ENCODE data around the gene TEPSIN. TPM values are rescaled to one million over a fixed set of nuclear protein-coding genes. Genes with fewer than 3 reads are reported as not detected.

TEPSIN gene
- total RNA-seq, 1 donor from 2014 or later, result 40.0 TPM

DNA sequence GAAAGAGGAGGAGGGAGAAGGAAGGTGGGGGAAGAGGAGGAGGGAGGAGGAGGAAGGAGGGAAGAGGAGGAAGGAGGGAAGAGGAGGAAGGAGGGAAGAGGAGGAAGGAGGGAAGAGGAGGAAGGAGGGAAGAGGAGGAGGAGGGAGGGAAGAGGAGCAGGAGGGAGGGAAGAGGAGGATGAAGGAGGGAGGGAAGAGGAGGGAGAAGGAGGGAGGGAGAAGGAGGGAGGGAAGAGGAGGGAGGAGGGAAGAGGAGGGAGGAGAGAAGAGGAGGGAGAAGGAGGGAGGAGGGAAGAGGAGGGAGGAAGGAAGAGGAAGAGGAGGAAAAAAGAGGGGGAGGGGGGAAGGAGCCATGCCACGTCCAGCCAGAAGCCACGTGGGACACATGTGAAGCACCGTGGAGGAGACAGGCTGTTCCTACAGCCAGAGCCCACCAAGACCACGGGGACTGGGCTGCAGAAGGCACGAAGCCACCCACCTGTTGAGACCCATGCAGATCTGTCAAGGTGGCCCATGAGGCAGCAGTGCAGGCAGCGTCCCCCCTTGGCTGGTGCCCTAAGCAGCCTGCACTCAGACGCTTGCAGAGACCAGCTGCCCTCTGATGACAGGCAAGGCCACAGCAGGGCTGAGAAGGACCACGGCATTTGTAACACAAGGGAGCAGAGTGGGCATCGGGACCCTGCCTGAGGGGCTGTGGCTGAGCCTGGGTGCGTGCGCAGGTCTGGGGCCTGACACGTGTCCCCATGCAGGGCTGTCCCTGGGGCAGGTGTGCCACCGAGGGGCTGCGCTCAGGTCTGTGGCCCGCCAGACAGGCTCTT lies 10.6 kb upstream of the TEPSIN start:
- peaks cover 23% of the 10 kb centered on the region for H3K36me3 Mint-ChIP-seq (ENCODE audit: low read depth)
- H3K4me3 Mint-ChIP-seq, result no peak overlapping the region
- intact Hi-C loops (cut with micrococcal nuclease), result loop anchor here (5.0 to 10.0 kb wide), 4 partner anchors 75 to 303 kb away; partner anchors contain the start of gene FAAP100
- no peak for DNase-seq
- no peak overlapping the region for H3K27ac Mint-ChIP-seq
- peaks cover 10% of the 10 kb centered on the region for H3K4me1 Mint-ChIP-seq
- H3K27me3 Mint-ChIP-seq, result no peaks in the 10 kb centered on the region
- no peaks in the 10 kb centered on the region for H3K9me3 Mint-ChIP-seq

DNA sequence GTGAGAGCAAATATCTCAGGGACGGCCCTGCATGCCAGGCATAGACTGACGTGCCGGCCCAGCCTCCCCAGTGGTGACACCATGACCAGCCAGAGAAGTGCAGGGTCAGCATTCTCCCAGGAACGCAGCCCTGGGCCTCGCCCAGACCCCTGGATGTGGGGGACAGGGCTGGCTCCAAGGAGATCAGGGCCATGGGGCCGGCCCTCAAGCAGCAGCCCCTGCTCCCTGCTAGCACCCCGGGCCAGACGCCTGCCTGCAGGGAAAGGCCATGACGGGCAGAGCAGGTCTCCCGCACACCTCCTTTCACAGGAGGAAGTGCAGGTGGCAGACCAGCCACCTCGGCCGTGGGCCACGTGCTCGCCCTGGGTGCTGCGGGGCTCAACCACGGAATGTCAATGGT lies 9.8 kb upstream of the TEPSIN start:
- peaks cover 22% of the 10 kb centered on the region for H3K36me3 Mint-ChIP-seq (ENCODE audit: low read depth)
- peaks cover 6% of the 10 kb centered on the region for H3K4me1 Mint-ChIP-seq

DNA sequence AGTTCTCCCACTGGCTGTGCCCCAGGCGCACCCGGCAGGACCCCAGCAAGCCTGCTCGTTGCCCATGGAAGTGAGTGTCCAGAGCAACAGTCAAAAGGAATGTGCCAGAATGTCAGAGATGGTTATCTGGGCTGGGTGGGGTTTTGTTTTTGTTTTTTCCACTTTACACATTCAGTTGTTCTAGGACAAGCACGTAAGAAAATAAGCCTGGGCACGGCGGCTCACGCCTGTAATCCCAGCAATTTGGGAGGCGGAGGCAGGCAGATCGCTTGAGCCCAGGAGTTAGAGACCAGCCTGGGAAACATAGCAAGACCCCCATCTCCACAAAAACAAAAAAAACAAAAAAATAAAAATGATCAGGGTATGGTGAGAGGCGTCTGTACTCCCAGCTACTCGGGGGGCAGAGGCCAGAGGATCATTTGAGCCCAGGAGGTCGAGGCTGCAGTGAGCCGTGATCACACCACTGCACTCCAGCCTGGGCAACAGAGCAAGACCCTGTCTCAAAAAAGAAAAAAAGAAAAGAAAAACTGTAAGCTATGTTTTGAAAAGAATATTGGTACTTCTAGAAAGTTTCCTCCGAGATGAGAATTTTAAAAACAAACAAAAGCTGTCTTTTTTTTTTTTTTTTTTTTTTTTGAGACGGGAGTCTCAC lies 8.6 kb upstream of the TEPSIN start:
- Mint-ChIP-seq H3K9me3 (no peaks in the 10 kb centered on the region), H3K4me1 (no peaks in the 10 kb centered on the region), H3K27ac (no peak overlapping the region), H3K36me3 (ENCODE audit: low read depth) (peaks cover 13% of the 10 kb centered on the region), H3K27me3 (no peaks in the 10 kb centered on the region), H3K4me3 (no peak overlapping the region)
- no peak for DNase-seq
- intact Hi-C loops (cut with micrococcal nuclease), result loop anchor here (10.0 kb wide), 1 partner anchor 223 kb away; no protein-coding TSS in a partner anchor

More for the DNA sequence above, 9.8 kb upstream of the TEPSIN start:
- intact Hi-C loops (cut with micrococcal nuclease), result loop anchor here (10.0 kb wide), 1 partner anchor 224 kb away; no protein-coding TSS in a partner anchor
- H3K27me3 Mint-ChIP-seq, result no peaks in the 10 kb centered on the region
- H3K27ac Mint-ChIP-seq, result no peak overlapping the region
- no peaks in the 10 kb centered on the region for H3K9me3 Mint-ChIP-seq
- DNase-seq, result no peak
- H3K4me3 Mint-ChIP-seq, result no peak overlapping the region

DNA sequence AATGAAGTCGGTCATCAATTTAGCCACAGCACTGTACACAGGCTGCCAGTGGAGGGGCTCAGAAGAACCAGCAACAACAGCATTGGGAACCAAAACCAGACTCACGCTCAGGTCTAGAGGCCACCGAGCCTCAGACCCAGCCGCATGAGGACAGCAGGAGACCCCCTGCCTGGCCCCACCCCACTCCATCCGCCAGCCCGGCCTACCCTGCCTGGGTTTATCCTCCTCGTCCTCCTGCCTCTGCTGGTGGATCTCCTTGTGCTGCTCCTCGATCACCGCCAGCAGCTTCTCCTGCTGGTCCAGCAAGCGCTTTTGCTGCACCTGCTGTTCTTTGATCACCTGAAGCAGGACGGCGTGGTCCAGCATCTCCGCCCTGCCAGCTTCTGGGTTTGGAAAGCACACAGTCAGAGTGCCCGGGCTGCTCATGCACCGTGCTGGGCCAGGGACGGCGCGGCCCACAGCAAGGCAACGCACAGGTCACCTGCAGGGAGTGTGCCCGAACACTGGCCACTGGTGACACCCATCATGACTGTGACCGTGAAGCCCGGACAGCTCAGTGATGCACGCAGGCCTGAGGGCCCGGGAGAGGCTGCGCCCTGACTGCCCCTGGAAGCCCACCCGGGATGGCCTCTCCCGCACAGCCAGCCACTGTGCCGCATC lies 8.0 kb upstream of the TEPSIN start:
- no peak overlapping the region for H3K4me3 Mint-ChIP-seq
- intact Hi-C loops (cut with micrococcal nuclease), result loop anchor here (10.0 kb wide), 1 partner anchor 222 kb away; no protein-coding TSS in a partner anchor
- no peaks in the 10 kb centered on the region for H3K9me3 Mint-ChIP-seq
- peaks cover 3% of the 10 kb centered on the region for H3K4me1 Mint-ChIP-seq
- no peaks in the 10 kb centered on the region for H3K27me3 Mint-ChIP-seq
- no peak overlapping the region for H3K27ac Mint-ChIP-seq
- DNase-seq, result no peak
- peaks cover 15% of the 10 kb centered on the region for H3K36me3 Mint-ChIP-seq (ENCODE audit: low read depth)

DNA sequence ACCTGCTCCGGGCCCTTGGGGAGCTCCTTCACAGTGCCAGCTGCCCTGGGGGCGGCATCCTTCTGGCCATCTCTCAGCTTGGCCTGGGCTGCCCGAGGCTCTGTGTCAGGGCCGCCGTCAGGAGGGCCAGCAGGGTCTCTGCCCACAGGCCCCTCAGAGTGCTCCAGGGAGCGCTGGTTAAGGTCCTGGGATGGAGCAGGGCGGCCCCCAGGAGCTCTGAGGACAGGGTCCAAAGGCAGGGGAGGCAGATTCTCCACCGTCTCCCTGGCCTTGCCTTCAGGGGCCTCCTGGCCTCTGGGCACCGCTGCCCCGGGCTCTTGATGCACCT lies 7.5 kb upstream of the TEPSIN start:
- peaks cover 19% of the 10 kb centered on the region for H3K36me3 Mint-ChIP-seq (ENCODE audit: low read depth)
- no peak overlapping the region for H3K27ac Mint-ChIP-seq
- intact Hi-C loops (cut with micrococcal nuclease), result loop anchor here (10.0 kb wide), 1 partner anchor 222 kb away; no protein-coding TSS in a partner anchor
- H3K4me1 Mint-ChIP-seq, result peaks cover 3% of the 10 kb centered on the region
- no peak overlapping the region for H3K4me3 Mint-ChIP-seq
- H3K27me3 Mint-ChIP-seq, result no peaks in the 10 kb centered on the region
- H3K9me3 Mint-ChIP-seq, result no peaks in the 10 kb centered on the region
- no peak for DNase-seq

DNA sequence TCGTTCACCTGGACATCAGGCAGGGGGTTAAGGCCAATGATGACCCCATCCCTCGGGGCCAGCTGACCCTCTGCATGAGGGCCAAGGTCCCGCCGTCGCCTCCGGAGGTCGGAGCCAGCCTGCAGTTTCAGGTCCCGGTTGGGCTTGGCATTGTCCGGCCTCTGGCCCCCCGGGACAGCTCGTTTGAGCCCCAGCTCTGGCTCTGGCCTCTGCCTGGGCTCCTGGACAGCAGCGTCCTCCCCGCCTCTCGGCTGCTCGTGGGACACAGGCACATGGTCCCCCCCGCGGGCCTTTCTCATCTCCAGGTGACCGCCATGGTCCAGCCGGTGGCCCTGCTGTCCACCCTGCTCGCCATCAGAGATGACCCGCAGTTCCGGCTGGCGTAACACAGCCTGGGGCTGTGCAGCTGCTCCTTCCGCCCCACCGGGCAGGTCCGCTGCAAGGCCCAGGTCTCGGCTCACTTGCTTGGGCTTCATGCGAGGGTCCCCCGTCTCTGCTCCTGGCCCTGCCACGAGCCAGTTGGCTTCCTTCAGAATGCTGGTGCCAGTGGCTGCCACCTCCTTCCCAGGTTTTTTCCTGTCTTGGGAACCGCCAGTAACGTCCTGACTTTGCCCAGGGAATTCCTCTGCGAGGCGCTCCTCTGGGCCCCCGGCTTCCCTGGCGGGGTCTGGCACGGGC lies 6.9 kb upstream of the TEPSIN start:
- no peaks in the 10 kb centered on the region for H3K9me3 Mint-ChIP-seq
- H3K4me1 Mint-ChIP-seq, result peaks cover 6% of the 10 kb centered on the region
- intact Hi-C loops (cut with micrococcal nuclease), result loop anchor here (10.0 kb wide), 1 partner anchor 221 kb away; no protein-coding TSS in a partner anchor
- peaks cover 24% of the 10 kb centered on the region for H3K36me3 Mint-ChIP-seq (ENCODE audit: low read depth)
- no peaks in the 10 kb centered on the region for H3K27me3 Mint-ChIP-seq
- H3K27ac Mint-ChIP-seq, result no peak overlapping the region
- no peak for DNase-seq
- H3K4me3 Mint-ChIP-seq, result no peak overlapping the region

DNA sequence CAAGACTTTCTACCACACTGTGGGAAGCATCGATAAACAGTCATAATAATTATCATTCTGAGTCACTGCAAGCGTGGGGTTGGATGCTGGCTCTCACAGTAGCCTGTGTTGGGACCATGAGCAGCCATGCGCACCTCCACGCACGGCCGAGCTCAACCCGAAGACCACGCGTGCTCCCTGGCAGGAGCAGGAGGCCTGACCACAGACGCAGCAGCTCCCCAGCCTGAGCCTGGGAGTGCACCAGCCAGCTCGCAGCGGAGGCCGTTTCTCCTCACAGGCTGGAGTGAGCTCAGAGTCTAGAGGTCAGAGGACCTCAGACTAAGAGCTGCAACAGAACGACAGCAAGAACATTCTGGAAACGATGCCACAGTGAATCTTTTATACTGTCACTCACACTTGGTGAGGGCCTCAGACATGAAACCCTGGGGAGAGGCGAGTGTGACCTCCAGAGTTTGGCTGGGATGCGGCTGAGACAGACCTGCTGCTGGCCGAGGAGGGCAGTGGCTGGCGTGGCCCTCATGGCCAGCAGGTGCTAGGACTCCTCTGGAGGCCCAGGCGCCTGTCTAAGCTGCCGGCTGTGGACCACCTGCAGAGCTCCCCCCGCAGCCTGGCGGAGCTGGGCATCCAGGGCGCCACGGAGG lies 6.3 kb upstream of the TEPSIN start:
- intact Hi-C loops (cut with micrococcal nuclease), result loop anchor here (10.0 kb wide), 1 partner anchor 220 kb away; no protein-coding TSS in a partner anchor
- no peak for DNase-seq
- Mint-ChIP-seq H3K4me1 (peaks cover 10% of the 10 kb centered on the region), H3K4me3 (no peak overlapping the region), H3K27ac (peak overlapping the region; percentile 45), H3K9me3 (no peaks in the 10 kb centered on the region), H3K36me3 (ENCODE audit: low read depth) (peaks cover 29% of the 10 kb centered on the region), H3K27me3 (no peaks in the 10 kb centered on the region)

DNA sequence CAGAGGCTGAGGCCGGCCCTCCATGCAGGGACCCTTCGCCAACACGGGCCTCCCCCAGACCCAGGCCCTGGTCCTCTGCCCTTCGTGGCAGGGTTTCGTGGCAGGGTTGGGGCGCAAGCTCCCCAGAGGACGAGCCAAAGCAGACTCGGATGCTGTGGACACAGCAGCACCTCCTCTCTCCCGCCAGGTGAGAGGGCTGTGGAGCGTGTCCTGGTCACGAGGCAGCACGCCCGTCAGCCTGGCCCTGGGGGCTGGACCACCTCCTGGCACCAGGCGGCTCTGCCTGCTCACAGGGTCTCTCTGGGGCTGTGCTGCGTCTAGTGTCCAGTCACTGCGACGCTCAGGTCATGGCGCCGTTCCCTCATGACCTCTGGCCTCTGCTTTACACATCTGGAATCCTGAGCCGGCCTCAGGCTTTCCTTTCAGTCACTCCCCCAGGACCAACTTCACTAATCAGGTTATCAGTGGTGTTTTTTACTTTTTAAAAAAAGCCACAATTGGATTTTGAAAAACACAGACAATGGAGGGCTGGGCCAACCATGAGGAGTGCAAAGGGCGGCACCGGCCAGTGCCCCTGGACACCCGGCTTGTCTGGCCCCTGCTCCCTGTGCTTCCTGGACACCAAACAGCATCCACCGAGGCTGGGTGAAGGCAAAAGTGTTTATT lies 5.6 kb upstream of the TEPSIN start:
- Mint-ChIP-seq H3K27ac (peak overlapping the region; percentile 45), H3K4me3 (no peak overlapping the region), H3K4me1 (peaks cover 11% of the 10 kb centered on the region), H3K9me3 (no peaks in the 10 kb centered on the region), H3K27me3 (no peaks in the 10 kb centered on the region), H3K36me3 (ENCODE audit: low read depth) (peaks cover 31% of the 10 kb centered on the region)
- DNase-seq, result no peak
- intact Hi-C loops (cut with micrococcal nuclease), result loop anchor here (5.0 to 10.0 kb wide), 2 partner anchors 142 to 220 kb away; no protein-coding TSS in a partner anchor

DNA sequence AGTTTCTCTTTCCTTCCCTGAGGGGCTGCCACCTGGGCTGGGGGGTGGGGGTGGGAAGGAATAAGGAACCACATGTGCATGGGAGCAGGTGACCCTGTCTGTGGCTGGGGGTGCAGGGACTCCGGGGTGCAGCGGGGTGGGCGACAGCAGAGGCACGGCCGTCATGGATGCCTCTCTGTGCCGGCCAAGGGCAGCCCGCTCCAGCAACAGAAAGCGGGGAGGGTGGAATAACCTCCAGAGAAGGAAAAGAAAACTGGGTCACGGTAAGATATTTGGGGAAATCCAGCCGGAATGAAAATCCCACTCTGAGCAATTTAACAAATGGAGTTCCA lies 4.4 kb upstream of the TEPSIN start:
- H3K27me3 Mint-ChIP-seq, result no peaks in the 10 kb centered on the region

DNA sequence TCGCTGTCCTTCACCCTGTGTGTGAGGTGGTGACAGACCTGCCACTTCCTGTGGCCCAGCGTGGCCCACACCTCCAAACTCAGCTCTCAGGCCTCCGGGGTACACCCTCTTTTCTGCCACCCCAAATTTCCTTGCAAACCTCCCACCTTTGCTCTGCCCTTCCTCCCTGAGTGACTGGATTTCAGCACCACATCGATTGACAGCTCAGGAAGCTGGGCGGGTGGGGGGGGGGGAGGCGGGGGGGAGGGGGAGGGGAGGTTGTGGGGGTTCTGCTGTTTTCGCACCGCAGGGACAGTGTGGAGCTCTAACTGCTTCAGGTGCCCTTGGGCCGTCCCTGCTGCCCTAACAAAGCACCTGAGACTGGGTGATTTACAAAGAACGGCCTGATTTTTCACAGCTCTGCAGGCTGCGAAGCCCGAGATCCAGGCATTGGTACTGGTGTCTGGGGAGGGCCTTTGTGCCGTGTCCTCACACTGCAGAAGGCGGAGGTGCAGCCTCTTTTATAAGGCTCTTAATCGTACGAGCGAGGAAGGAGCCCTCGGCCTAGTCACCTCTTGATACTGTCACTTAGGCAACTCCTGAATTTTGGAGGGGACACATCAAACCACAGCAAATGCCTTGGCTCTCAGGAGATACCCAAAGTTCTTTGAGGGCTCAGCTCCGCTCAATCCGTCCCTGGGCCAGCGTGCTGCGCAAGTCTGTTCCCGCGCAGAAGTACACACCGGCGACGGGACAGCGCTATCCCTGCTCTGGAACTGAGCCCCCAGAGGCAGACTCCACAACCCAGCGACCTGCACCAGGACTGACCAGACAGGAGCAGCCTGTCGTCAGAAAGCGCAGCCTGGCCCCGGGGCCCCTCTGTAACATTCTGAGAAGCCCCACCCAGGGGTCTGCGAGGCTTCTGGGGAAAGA lies 3.8 kb upstream of the TEPSIN start:
- DNase-seq, result no peak
- no peak overlapping the region for H3K4me3 Mint-ChIP-seq
- intact Hi-C loops (cut with micrococcal nuclease), result loop anchor here (5.0 to 10.0 kb wide), 2 partner anchors 140 to 218 kb away; no protein-coding TSS in a partner anchor
- H3K4me1 Mint-ChIP-seq, result peaks cover 16% of the 10 kb centered on the region
- peak overlapping the region; percentile 71 for H3K27ac Mint-ChIP-seq
- H3K27me3 Mint-ChIP-seq, result no peaks in the 10 kb centered on the region
- H3K9me3 Mint-ChIP-seq, result no peaks in the 10 kb centered on the region
- H3K36me3 Mint-ChIP-seq (ENCODE audit: low read depth), result peaks cover 28% of the 10 kb centered on the region

More for the DNA sequence above, 4.4 kb upstream of the TEPSIN start:
- Mint-ChIP-seq H3K9me3 (no peaks in the 10 kb centered on the region), H3K27ac (no peak overlapping the region), H3K4me3 (no peak overlapping the region), H3K4me1 (peaks cover 11% of the 10 kb centered on the region), H3K36me3 (ENCODE audit: low read depth) (peaks cover 28% of the 10 kb centered on the region)
- no peak for DNase-seq
- intact Hi-C loops (cut with micrococcal nuclease), result loop anchor here (5.0 to 10.0 kb wide), 2 partner anchors 141 to 218 kb away; no protein-coding TSS in a partner anchor

DNA sequence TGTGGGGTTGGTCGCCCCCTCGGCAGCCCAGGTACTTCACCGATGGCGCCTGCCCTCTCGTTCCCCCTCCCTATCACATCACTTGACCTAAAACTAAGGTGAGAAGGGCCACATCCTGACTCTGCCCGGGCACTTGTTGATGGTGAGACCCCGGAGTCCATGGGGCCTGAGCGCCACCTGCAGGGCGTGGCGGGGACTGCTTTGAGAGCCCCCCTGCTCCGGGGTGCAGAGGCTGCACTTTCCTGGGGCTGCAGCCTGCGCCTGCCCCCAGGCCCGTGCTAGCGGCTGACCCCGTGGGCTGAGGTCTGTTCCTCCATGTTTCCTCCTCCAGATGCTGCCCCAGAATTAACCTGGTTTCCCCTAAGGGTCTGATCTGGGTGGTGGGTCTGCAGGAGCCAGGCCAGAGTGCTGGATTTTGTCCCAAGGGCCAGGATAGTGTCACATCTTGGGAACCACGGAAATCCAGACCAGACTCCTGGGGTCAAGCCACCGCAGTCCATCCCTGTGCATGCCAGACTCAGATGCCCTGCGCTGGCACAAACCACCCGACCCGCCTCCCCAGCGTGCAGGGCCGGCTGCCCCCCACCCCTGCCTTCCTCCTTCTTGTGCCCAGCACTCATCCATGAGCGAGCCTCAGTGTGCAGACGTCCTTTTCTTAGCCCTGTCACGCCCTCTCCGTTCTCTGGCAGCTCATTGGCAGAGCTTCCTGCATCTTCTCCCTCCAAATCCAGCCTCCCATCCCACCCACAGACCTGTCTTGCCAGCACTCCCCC lies 3.0 kb upstream of the TEPSIN start:
- H3K36me3 Mint-ChIP-seq (ENCODE audit: low read depth), result peaks cover 28% of the 10 kb centered on the region
- DNase-seq, result peak; percentile 88
- H3K27ac Mint-ChIP-seq, result peak overlapping the region; percentile 71
- H3K9me3 Mint-ChIP-seq, result no peaks in the 10 kb centered on the region
- intact Hi-C loops (cut with micrococcal nuclease), result loop anchor here (1.0 to 10.0 kb wide), 3 partner anchors 100 to 217 kb away; no protein-coding TSS in a partner anchor
- H3K27me3 Mint-ChIP-seq, result no peaks in the 10 kb centered on the region
- H3K4me3 Mint-ChIP-seq, result peak overlapping the region; percentile 40
- peaks cover 22% of the 10 kb centered on the region for H3K4me1 Mint-ChIP-seq

Measured in activated CD4-positive, alpha-beta T cell treated with anti-CD3 and anti-CD28 coated beads, Interleukin-2, amount 10 ng/mL, durations not matched to agents 24 days and 14 days (primary cell).